Stomach smooth muscle (tissue), 2 donors: ENCODE data around the gene EFCAB6.

Experiments
- H3K27ac ChIP-seq: one replicate; pipeline ENCODE4 v1.7.0; 2013; ENCODE audit warnings: mild to moderate bottlenecking, low read length, inconsistent platforms
- H3K27me3 ChIP-seq, 2 donors: one replicate each; pipeline ENCODE4 v1.7.0; 2013; ENCODE audit warnings: low read length in 2 of 2; ENCODE audit not compliant: insufficient read depth in 2 of 2, control insufficient read depth in 1 of 2
- H3K36me3 ChIP-seq, 2 donors: one replicate each; pipeline ENCODE4 v1.7.0; 2013; ENCODE audit warnings: low read length in 2 of 2; ENCODE audit not compliant: control insufficient read depth in 2 of 2, insufficient read depth in 2 of 2
- H3K4me1 ChIP-seq: one replicate; pipeline ENCODE4 v1.7.0; 2013; ENCODE audit warnings: low read length; ENCODE audit not compliant: control insufficient read depth, insufficient read depth
- H3K4me3 ChIP-seq, 2 donors: one replicate each; pipeline ENCODE4 v1.7.0; 2013; ENCODE audit warnings: low read length in 2 of 2
- H3K9ac ChIP-seq, 2 donors: one replicate each; pipeline ENCODE4 v1.7.0; 2013; ENCODE audit warnings: low read length in 2 of 2, mild to moderate bottlenecking in 1 of 2
- H3K9me3 ChIP-seq, 2 donors: one replicate each; pipeline ENCODE4 v1.7.0; 2013; ENCODE audit warnings: low read length in 2 of 2; ENCODE audit not compliant: control insufficient read depth in 2 of 2
- donor health status: healthy.
- donor health status: Pancreatic carcinoma.

Gene EFCAB6

GRCh38 chr22:43706571-43707328, 105.4 kb downstream of the EFCAB6 start:
- Histone ChIP-seq H3K27ac (no peak overlapping the region), H3K9ac (no peak overlapping the region)

GRCh38 chr22:43706151-43706550, 106.0 kb downstream of the EFCAB6 start:
- Histone ChIP-seq H3K27me3 (no peaks in the 10 kb centered on the region), H3K4me1 (no peaks in the 10 kb centered on the region), H3K36me3 (no peaks in the 10 kb centered on the region), H3K27ac (no peak overlapping the region), H3K9me3 (peaks cover 3% of the 10 kb centered on the region in 2 donors), H3K9ac (no peak overlapping the region), H3K4me3 (no peak overlapping the region)

More at GRCh38 chr22:43706571-43707328, 105.4 kb downstream of the EFCAB6 start:
- Histone ChIP-seq H3K4me3 (no peak overlapping the region), H3K9me3 (peaks cover 3% of the 10 kb centered on the region in 2 donors), H3K4me1 (no peaks in the 10 kb centered on the region), H3K36me3 (no peaks in the 10 kb centered on the region), H3K27me3 (no peaks in the 10 kb centered on the region)

- H3K4me3 ChIP-seq = no peak overlapping the region
- no peaks in the 10 kb centered on the region for H3K4me1 ChIP-seq
- H3K27ac ChIP-seq = no peak overlapping the region
- no peak overlapping the region for H3K9ac ChIP-seq
- peaks cover 3% of the 10 kb centered on the region in 2 donors for H3K9me3 ChIP-seq
- no peaks in the 10 kb centered on the region for H3K27me3 ChIP-seq
- H3K36me3 ChIP-seq = no peaks in the 10 kb centered on the region
Measured at GRCh38 chr22:43704051-43704450, 108.1 kb downstream of the EFCAB6 start.

- Histone ChIP-seq H3K9ac (no peak overlapping the region), H3K9me3 (no peaks in the 10 kb centered on the region), H3K4me1 (no peaks in the 10 kb centered on the region)
Measured at GRCh38 chr22:43698403-43698802, 113.7 kb downstream of the EFCAB6 start.

GRCh38 chr22:43697894-43698293, 114.2 kb downstream of the EFCAB6 start:
- no peaks in the 10 kb centered on the region for H3K9me3 ChIP-seq
- no peaks in the 10 kb centered on the region for H3K27me3 ChIP-seq
- no peak overlapping the region for H3K9ac ChIP-seq
- no peak overlapping the region for H3K27ac ChIP-seq
- no peak overlapping the region for H3K4me3 ChIP-seq
- no peaks in the 10 kb centered on the region for H3K4me1 ChIP-seq
- no peaks in the 10 kb centered on the region for H3K36me3 ChIP-seq

More at GRCh38 chr22:43698403-43698802, 113.7 kb downstream of the EFCAB6 start:
- no peak overlapping the region for H3K27ac ChIP-seq
- no peaks in the 10 kb centered on the region for H3K36me3 ChIP-seq
- no peaks in the 10 kb centered on the region for H3K27me3 ChIP-seq
- H3K4me3 ChIP-seq = no peak overlapping the region

GRCh38 chr22:43693249-43693648, 118.9 kb downstream of the EFCAB6 start:
- Histone ChIP-seq H3K36me3 (no peaks in the 10 kb centered on the region), H3K27me3 (no peaks in the 10 kb centered on the region), H3K4me1 (no peaks in the 10 kb centered on the region), H3K9me3 (no peaks in the 10 kb centered on the region), H3K27ac (no peak overlapping the region), H3K4me3 (no peak overlapping the region), H3K9ac (no peak overlapping the region)

- Histone ChIP-seq H3K4me3 (no peak overlapping the region), H3K9me3 (no peaks in the 10 kb centered on the region), H3K27ac (no peak overlapping the region), H3K36me3 (no peaks in the 10 kb centered on the region), H3K27me3 (no peaks in the 10 kb centered on the region), H3K9ac (no peak overlapping the region), H3K4me1 (no peaks in the 10 kb centered on the region)
Measured at GRCh38 chr22:43689356-43689755, 122.7 kb downstream of the EFCAB6 start.

- Histone ChIP-seq H3K27me3 (no peaks in the 10 kb centered on the region), H3K9ac (no peak overlapping the region), H3K27ac (no peak overlapping the region), H3K4me1 (no peaks in the 10 kb centered on the region), H3K9me3 (peaks cover 0 to 3% of the 10 kb centered on the region in 2 donors), H3K36me3 (no peaks in the 10 kb centered on the region), H3K4me3 (no peak overlapping the region)
Measured at GRCh38 chr22:43682851-43683250, 129.3 kb downstream of the EFCAB6 start.

- no peak overlapping the region for H3K4me3 ChIP-seq
- H3K9me3 ChIP-seq = peaks cover 0 to 3% of the 10 kb centered on the region in 2 donors
- no peak overlapping the region for H3K27ac ChIP-seq
- no peaks in the 10 kb centered on the region for H3K27me3 ChIP-seq
- no peak overlapping the region for H3K9ac ChIP-seq
- no peaks in the 10 kb centered on the region for H3K36me3 ChIP-seq
- H3K4me1 ChIP-seq = no peaks in the 10 kb centered on the region
Measured at GRCh38 chr22:43681731-43682360, 130.3 kb downstream of the EFCAB6 start.

GRCh38 chr22:43670513-43670912, 141.6 kb downstream of the EFCAB6 start:
- Histone ChIP-seq H3K27me3 (no peaks in the 10 kb centered on the region), H3K36me3 (no peaks in the 10 kb centered on the region), H3K9ac (no peak overlapping the region), H3K4me1 (no peaks in the 10 kb centered on the region), H3K4me3 (no peak overlapping the region), H3K27ac (no peak overlapping the region), H3K9me3 (no peaks in the 10 kb centered on the region)

GRCh38 chr22:43669190-43669589, 142.9 kb downstream of the EFCAB6 start:
- no peaks in the 10 kb centered on the region for H3K36me3 ChIP-seq
- H3K27me3 ChIP-seq = no peaks in the 10 kb centered on the region
- no peak overlapping the region for H3K4me3 ChIP-seq
- no peaks in the 10 kb centered on the region for H3K4me1 ChIP-seq
- no peak overlapping the region for H3K9ac ChIP-seq
- H3K27ac ChIP-seq = no peak overlapping the region
- H3K9me3 ChIP-seq = no peaks in the 10 kb centered on the region
